Activated CD8-positive, alpha-beta T cell treated with anti-CD3 and anti-CD28 coated beads for 36 hours (primary cell): ENCODE results near the gene ALDH1B1. TPM values are rescaled to one million over a fixed set of nuclear protein-coding genes. Genes with fewer than 3 reads are reported as not detected.

Experiments
- ATAC-seq: fragments of 200-7000 bp; cut with Tn5 transposase; one replicate; pipeline ENCODE4 v1.10.0; 2021; ENCODE audit warnings: mild to moderate bottlenecking, moderate library complexity
- CTCF ChIA-PET: fragments of 350-600 bp; sonication (Branson Sonifier 250); formaldehyde crosslinking; loops from one replicate; lab custom pipeline; 2021; ENCODE audit warnings: antibody characterized with exemption; lab: Charles Lee
- POLR2A ChIA-PET: fragments of 350-600 bp; sonication (Branson Sonifier 250); formaldehyde crosslinking; loops from one replicate; lab custom pipeline; 2021; ENCODE audit warnings: antibody characterized with exemption; lab: Charles Lee
- DNase-seq: peaks from one replicate; pipeline ENCODE4 v3.0.0-alpha.2; 2020
- H3K27ac Mint-ChIP-seq: one replicate; pipeline ENCODE4 v1.8.0; 2021; ENCODE audit warnings: mild to moderate bottlenecking, mixed read lengths
- H3K27me3 Mint-ChIP-seq: one replicate; pipeline ENCODE4 v1.8.0; 2021; ENCODE audit warnings: mixed read lengths
- H3K36me3 Mint-ChIP-seq: one replicate; pipeline ENCODE4 v1.8.0; 2021; ENCODE audit warnings: low read depth, mixed read lengths
- H3K4me1 Mint-ChIP-seq: one replicate; pipeline ENCODE4 v1.8.0; 2021; ENCODE audit warnings: low read depth, mixed read lengths
- H3K4me3 Mint-ChIP-seq: one replicate; pipeline ENCODE4 v1.8.0; 2021; ENCODE audit warnings: mild to moderate bottlenecking, moderate library complexity, mixed read lengths
- H3K9me3 Mint-ChIP-seq: one replicate; pipeline ENCODE4 v1.8.0; 2021; ENCODE audit warnings: mixed read lengths
- CTCF ChIP-seq: fragments of 200-600 bp; IDR thresholded peaks from one replicate; pipeline ENCODE4 v1.8.0; 2022; ENCODE audit warnings: antibody characterized with exemption, mild to moderate bottlenecking
- intact Hi-C: fragments of 100-400 bp; cut with micrococcal nuclease; formaldehyde crosslinking; loops from one replicate; pipeline ENCODE4 v1.10.0; 2022
- total RNA-seq, 2 experiments: library from RNA; stranded (reverse); gene quantifications; one replicate each; pipeline ENCODE4 v1.2.3, GENCODE V29; 2021

The ALDH1B1 gene
- total RNA-seq, 2 experiments from 2014 or later = 23.9 to 26.5 TPM

- Mint-ChIP-seq H3K36me3 (no peaks in the 10 kb centered on the region), H3K27ac (no peak overlapping the region), H3K4me3 (no peak overlapping the region), H3K9me3 (no peaks in the 10 kb centered on the region), H3K4me1 (no peaks in the 10 kb centered on the region), H3K27me3 (peaks cover 8% of the 10 kb centered on the region)
- intact Hi-C loops = no loop called here
- ChIA-PET POLR2A (no interaction called here), CTCF (no interaction called here)
- TF ChIP-seq CTCF = no peak
- DNase-seq (no peak), ATAC-seq (no peak)
Measured at GRCh38 chr9:38439916-38440301, 47.4 kb downstream of the ALDH1B1 start.

- Mint-ChIP-seq H3K4me1 (no peaks in the 10 kb centered on the region), H3K27me3 (peaks cover 8% of the 10 kb centered on the region), H3K9me3 (no peaks in the 10 kb centered on the region), H3K36me3 (no peaks in the 10 kb centered on the region), H3K27ac (no peak overlapping the region), H3K4me3 (no peak overlapping the region)
- ATAC-seq (no peak), DNase-seq (no peak)
- no peak for TF ChIP-seq CTCF
- ChIA-PET CTCF (no interaction called here), POLR2A (no interaction called here)
- intact Hi-C loops = no loop called here
Measured at GRCh38 chr9:38440516-38440915, 48.0 kb downstream of the ALDH1B1 start.

GRCh38 chr9:38441347-38442085, 49.0 kb downstream of the ALDH1B1 start:
- H3K27me3 Mint-ChIP-seq = peaks cover 12% of the 10 kb centered on the region
- no peak for TF ChIP-seq CTCF
- H3K36me3 Mint-ChIP-seq = no peaks in the 10 kb centered on the region
- H3K9me3 Mint-ChIP-seq = no peaks in the 10 kb centered on the region
- DNase-seq = no peak
- CTCF ChIA-PET = interaction anchor here (1.1 kb wide), 1 partner anchor 9 kb away, joined by 6 read pairs; no protein-coding TSS in a partner anchor
- no peak for ATAC-seq
- H3K4me3 Mint-ChIP-seq = no peak overlapping the region
- H3K4me1 Mint-ChIP-seq = no peaks in the 10 kb centered on the region
- intact Hi-C loops = no loop called here
- POLR2A ChIA-PET = no interaction called here
- no peak overlapping the region for H3K27ac Mint-ChIP-seq

- ChIA-PET POLR2A (no interaction called here), CTCF (interaction anchor here (0.7 kb wide), 1 partner anchor 10 kb away, joined by 3 read pairs; no protein-coding TSS in a partner anchor)
- DNase-seq (no peak), ATAC-seq (no peak)
- no peak overlapping the region for H3K27ac Mint-ChIP-seq
- H3K4me3 Mint-ChIP-seq = no peak overlapping the region
- peaks cover 12% of the 10 kb centered on the region for H3K27me3 Mint-ChIP-seq
- intact Hi-C loops = no loop called here
- H3K4me1 Mint-ChIP-seq = no peaks in the 10 kb centered on the region
- TF ChIP-seq CTCF = no peak
- H3K9me3 Mint-ChIP-seq = no peaks in the 10 kb centered on the region
- H3K36me3 Mint-ChIP-seq = no peaks in the 10 kb centered on the region
Measured at GRCh38 chr9:38442473-38443096, 50.1 kb downstream of the ALDH1B1 start.

GRCh38 chr9:38443181-38443580, 50.7 kb downstream of the ALDH1B1 start:
- DNase-seq = no peak
- Mint-ChIP-seq H3K4me1 (no peaks in the 10 kb centered on the region), H3K4me3 (no peak overlapping the region), H3K27me3 (peaks cover 15% of the 10 kb centered on the region), H3K27ac (no peak overlapping the region), H3K9me3 (no peaks in the 10 kb centered on the region), H3K36me3 (no peaks in the 10 kb centered on the region)
- ATAC-seq = no peak
- ChIA-PET CTCF (no interaction called here), POLR2A (no interaction called here)
- TF ChIP-seq CTCF = no peak
- intact Hi-C loops = no loop called here
